GM21515 (cell line): ENCODE results near the gene DCAF8.

ENCODE experiments used
- ATAC-seq: cut with Tn5 transposase; IDR thresholded peaks from one replicate; pipeline ENCODE4 v1.9.1; 2021; ENCODE audit not compliant: unreplicated experiment

Gene DCAF8

GRCh38 chr1:160227034-160227433 is 35.3 kb downstream of the DCAF8 start:
- ATAC-seq: no peak

- ATAC-seq: no peak
Measured at GRCh38 chr1:160226623-160227022, 35.7 kb downstream of the DCAF8 start.

- ATAC-seq: no peak
Measured at GRCh38 chr1:160225345-160225744, 37.0 kb downstream of the DCAF8 start.

- no peak for ATAC-seq
Measured at GRCh38 chr1:160224606-160225005, 37.7 kb downstream of the DCAF8 start.

- no peak for ATAC-seq
Measured at GRCh38 chr1:160222546-160222945, 39.8 kb downstream of the DCAF8 start.

- no peak for ATAC-seq
Measured at GRCh38 chr1:160221089-160221488, 41.3 kb downstream of the DCAF8 start.

GRCh38 chr1:160220301-160220700 is 42.0 kb downstream of the DCAF8 start:
- ATAC-seq: no peak

- ATAC-seq: no peak
Measured at GRCh38 chr1:160219062-160219929, 43.1 kb downstream of the DCAF8 start.

- no peak for ATAC-seq
Measured at GRCh38 chr1:160217481-160218051, 44.8 kb downstream of the DCAF8 start.

GRCh38 chr1:160216301-160216700 is 46.0 kb downstream of the DCAF8 start:
- no peak for ATAC-seq

- no peak for ATAC-seq
Measured at GRCh38 chr1:160214481-160215140, 47.7 kb downstream of the DCAF8 start.

GRCh38 chr1:160211046-160211790 is 51.1 kb downstream of the DCAF8 start:
- no peak for ATAC-seq

- ATAC-seq: no peak
Measured at GRCh38 chr1:160210561-160210960, 51.8 kb downstream of the DCAF8 start.

GRCh38 chr1:160209321-160210046 is 52.9 kb downstream of the DCAF8 start:
- no peak for ATAC-seq

- ATAC-seq: no peak
Measured at GRCh38 chr1:160208557-160209320, 53.6 kb downstream of the DCAF8 start.

- ATAC-seq: no peak
Measured at GRCh38 chr1:160207771-160208556, 54.4 kb downstream of the DCAF8 start.

- ATAC-seq: no peak
Measured at GRCh38 chr1:160207118-160207650, 55.2 kb downstream of the DCAF8 start.

- no peak for ATAC-seq
Measured at GRCh38 chr1:160206421-160207117, 55.8 kb downstream of the DCAF8 start.
